Measurements from ENCODE around the gene FHAD1.
"Not testable (repeated sequence)": the region's sequence is repeated elsewhere in the genome, so short reads cannot be mapped to it uniquely, and the experiment has no call there.

FHAD1 gene

DNA sequence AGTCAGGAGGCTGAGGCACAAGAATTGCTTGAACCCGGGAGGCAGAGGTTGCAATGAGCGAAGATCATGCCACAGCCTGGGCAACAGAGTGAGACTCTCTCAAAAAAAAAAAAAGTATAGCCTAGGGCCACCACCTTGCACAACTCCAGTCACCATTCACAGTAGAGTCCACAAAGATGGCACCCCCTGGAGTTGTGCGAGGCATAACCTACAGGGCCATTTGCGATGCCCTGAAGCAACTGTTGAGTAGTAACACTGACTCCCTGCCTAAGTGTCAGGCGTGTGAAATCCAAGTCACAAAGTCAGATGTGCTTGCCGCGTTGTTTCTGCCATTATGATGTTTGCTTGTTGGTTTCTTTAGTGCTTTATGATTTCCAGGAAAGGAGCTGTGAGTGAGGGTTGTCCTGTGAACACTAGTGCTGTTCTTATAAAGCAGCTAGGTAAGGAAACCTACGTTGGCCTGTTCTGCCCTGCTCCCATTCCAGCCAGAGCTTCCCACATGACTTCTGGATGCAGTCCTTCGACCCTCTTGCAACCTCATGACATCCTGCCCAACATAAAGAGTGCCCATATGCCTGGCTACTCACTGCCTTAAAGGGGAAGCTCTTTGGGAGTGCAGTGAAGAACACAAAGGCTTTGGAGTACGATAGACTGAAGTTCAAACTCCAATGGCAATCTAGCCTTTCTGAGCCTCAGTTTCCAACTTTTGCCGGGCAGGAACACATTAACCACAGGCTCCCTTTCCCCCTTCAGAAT is 29.8 kb downstream of the FHAD1 start:
- no peak for DNase-seq (ENCODE audit: low read depth, low spot score)

- DNase-seq (ENCODE audit: low read depth, low spot score), result no peak
Measured at GRCh38 chr1:15277447-15277838, 30.4 kb downstream of the FHAD1 start.

- no peak for DNase-seq (ENCODE audit: low read depth, low spot score)
Measured at GRCh38 chr1:15277933-15278332, 30.9 kb downstream of the FHAD1 start.

GRCh38 chr1:15279576-15280230 is 32.7 kb downstream of the FHAD1 start:
- no peak for DNase-seq (ENCODE audit: low read depth, low spot score)

DNA sequence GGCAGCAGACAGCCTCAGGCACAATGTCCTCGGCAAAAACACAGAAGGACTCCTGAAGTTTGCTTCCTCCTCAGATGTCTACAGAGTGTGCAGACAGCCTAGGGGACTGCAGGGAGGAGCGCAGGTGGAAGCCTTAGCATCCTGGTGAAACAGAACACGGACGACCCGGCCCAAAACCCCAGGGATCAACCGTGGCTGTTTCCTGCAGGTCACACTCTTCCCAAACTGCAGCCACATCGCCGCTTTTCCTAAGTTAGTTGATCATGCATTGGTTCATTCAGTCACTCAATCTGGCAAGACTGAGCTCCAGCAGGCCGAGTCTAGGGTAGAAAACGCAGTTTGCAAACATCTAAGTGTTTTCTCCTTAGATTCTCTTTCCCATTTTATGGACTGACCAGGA is 33.4 kb downstream of the FHAD1 start:
- DNase-seq (ENCODE audit: low read depth, low spot score), result no peak

- DNase-seq (ENCODE audit: low read depth, low spot score), result no peak
Measured at GRCh38 chr1:15282038-15282437, 35.0 kb downstream of the FHAD1 start.

DNA sequence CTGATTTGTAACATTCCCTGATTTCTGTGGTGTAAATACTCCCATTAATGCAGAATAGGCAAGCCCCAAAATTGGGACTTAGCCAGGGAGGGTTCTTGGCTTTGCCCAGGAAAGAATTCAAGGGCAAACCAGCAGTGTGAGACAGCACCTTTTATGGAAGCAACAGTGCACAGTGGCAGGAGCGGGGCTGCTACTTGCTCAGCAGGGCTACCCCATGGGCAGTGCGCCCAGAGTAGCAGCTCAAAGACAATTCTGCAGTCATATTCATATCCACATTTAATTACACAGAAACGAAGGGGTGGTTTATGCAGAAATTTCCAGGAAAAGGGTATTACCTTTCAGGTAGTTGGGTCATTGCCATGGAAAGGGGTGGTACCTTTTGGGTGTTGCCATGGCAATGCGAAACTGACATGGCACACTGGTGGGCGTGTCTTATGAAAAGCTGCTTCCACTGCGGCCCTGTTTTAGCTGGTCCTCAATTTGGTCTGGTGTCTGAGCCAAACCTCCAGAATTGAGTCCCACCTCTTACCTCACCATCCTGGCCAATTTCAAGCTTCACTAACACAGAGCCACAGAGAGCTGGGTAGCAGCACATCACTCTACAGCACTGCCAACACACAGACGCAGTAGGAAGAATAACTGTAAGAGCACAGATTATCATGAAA is 35.9 kb downstream of the FHAD1 start:
- DNase-seq (ENCODE audit: low read depth, low spot score), result no peak

DNA sequence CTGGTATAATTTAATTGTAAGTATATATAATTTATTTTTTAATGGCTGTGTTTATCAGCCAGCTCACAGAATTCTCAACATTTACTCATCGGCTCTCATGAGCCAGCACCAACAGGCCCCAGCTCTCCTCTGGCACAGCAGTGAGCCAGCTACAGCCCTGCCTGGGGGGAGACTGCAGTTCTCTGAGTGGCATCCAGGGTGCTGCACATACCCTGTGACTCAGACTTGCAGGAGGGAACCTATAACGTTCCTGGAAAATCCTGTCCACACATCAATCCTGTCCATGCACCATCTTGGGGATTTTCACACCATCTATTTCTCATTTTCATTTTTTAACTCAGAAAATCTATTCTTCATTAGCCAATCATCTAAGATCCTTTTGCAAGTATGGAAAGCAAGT is 36.5 kb downstream of the FHAD1 start:
- no peak for DNase-seq (ENCODE audit: low read depth, low spot score)

- no peak for DNase-seq (ENCODE audit: low read depth, low spot score)
Measured at GRCh38 chr1:15286452-15286851, 39.4 kb downstream of the FHAD1 start.

DNA sequence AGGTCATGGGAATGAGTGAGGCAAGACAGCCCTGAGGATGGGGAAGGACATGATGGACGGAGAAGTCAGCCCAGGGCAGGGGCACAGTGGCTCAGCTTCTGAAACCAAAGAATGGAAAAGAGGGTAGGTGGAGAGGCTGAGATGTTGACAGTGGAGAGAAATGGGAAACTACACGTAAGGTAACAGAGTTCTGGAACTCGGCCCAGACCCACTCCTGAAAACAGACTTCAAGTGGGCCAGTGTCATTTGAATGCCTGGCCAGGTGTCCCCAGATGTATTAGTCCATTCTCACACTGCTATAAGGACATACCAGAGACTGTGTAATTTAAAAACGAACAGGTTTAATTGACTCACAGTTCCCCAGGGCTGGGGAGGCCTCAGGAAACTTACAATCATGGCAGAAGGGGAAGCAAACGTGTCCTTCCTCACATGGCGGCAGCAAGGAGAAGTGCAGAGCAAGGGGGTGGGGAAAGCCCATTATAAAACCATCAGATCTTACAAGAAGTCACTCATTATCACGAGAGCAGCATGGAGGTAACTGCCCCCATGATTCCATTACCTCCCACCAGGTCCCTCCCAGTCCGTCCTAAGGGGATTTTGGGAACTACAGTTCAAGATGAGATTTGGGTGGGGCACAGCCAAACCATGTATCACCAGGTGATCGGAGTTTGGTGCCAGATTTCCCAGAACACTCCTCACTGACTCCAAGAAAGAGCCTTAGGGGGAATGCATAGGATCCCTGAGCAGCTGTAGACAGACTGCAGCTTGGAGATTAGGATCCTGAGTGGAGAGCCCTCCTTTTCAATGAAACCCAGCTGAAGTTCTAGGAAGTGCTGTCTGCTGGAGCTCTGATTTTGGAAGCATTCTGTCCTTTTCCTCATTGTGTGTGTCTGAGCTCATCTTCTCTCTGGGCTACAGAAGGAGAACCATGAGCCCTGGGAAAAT is 40.3 kb downstream of the FHAD1 start:
- DNase-seq (ENCODE audit: low read depth, low spot score), result no peak

- no peak for DNase-seq (ENCODE audit: low read depth, low spot score)
Measured at GRCh38 chr1:15288173-15288926, 41.3 kb downstream of the FHAD1 start.

GRCh38 chr1:15289251-15289651 is 42.2 kb downstream of the FHAD1 start:
- DNase-seq (ENCODE audit: low read depth, low spot score), result no peak

- DNase-seq (ENCODE audit: low read depth, low spot score), result no peak
Measured at GRCh38 chr1:15290382-15290781, 43.4 kb downstream of the FHAD1 start.

GRCh38 chr1:15295696-15296095 is 48.7 kb downstream of the FHAD1 start:
- no peak for DNase-seq (ENCODE audit: low read depth, low spot score)

GRCh38 chr1:15296585-15297321 is 49.7 kb downstream of the FHAD1 start:
- no peak for DNase-seq (ENCODE audit: low read depth, low spot score)

DNA sequence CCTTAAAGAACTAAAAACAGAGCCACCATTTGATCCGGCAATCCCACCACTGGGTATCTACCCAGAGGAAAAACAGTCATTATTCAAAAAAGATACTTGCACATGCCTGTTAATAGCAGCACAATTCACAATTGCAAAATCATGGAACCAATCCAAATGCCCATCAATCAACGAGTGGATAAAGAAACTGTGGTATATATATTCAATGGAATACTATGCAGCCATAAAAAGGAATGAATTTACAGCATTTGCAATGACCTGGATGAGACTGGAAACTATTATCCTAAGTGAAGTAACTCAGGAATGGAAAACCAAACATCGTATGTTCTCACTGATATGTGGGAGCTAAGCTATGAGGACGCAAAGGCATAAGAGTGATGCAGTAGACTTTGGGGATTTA is 51.0 kb downstream of the FHAD1 start:
- DNase-seq (ENCODE audit: low read depth, low spot score), result not testable (repeated sequence)

GRCh38 chr1:15299179-15299578 is 52.2 kb downstream of the FHAD1 start:
- no peak for DNase-seq (ENCODE audit: low read depth, low spot score)

DNA sequence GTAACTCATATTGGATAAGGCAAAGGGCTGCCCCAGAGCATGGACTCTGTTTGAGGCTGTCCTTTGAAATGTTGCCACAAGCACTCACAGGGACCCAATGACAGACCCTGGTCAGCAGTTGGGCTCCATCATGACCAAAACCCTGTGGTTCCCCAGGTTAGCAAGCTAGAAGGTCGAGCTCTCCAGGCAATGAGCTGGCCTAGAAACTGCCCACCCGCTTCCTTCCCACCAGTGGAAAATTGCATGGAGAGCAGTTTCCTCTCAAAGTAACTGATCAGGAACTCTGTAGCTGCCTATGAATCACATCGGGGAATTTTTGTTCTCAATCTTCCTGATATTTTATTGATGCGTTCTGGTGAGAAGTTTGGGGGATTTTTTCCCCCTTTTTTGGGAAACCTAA is 52.8 kb downstream of the FHAD1 start:
- DNase-seq (ENCODE audit: low read depth, low spot score), result no peak

GRCh38 chr1:15303935-15304334 is 56.9 kb downstream of the FHAD1 start:
- DNase-seq (ENCODE audit: low read depth, low spot score), result no peak

- DNase-seq (ENCODE audit: low read depth, low spot score), result peak; percentile 17
Measured at GRCh38 chr1:15304708-15305467, 57.9 kb downstream of the FHAD1 start.
